HG02642 (cell line): ENCODE measurements around the gene GNB1L.

Experiments
- ATAC-seq: cut with Tn5 transposase; IDR thresholded peaks from one replicate; pipeline ENCODE4 v1.9.1; 2021; ENCODE audit warnings: mild to moderate bottlenecking; ENCODE audit not compliant: unreplicated experiment, poor library complexity

Gene GNB1L

GRCh38 chr22:19831016-19831415 lies 23.7 kb downstream of the GNB1L start:
- no peak for ATAC-seq

GRCh38 chr22:19828035-19828401 lies 26.7 kb downstream of the GNB1L start:
- ATAC-seq, result no peak

- ATAC-seq, result no peak
Observed at GRCh38 chr22:19827341-19828034, 27.2 kb downstream of the GNB1L start.

GRCh38 chr22:19826619-19826950 lies 28.1 kb downstream of the GNB1L start:
- no peak for ATAC-seq

GRCh38 chr22:19825904-19826618 lies 28.6 kb downstream of the GNB1L start:
- ATAC-seq, result no peak

- no peak for ATAC-seq
Observed at GRCh38 chr22:19824926-19825339, 29.7 kb downstream of the GNB1L start.

- ATAC-seq, result no peak
Observed at GRCh38 chr22:19824212-19824925, 30.3 kb downstream of the GNB1L start.

GRCh38 chr22:19823902-19824211 lies 30.8 kb downstream of the GNB1L start:
- no peak for ATAC-seq

- ATAC-seq, result no peak
Observed at GRCh38 chr22:19823191-19823901, 31.3 kb downstream of the GNB1L start.

GRCh38 chr22:19822301-19823117 lies 32.2 kb downstream of the GNB1L start:
- no peak for ATAC-seq

- ATAC-seq, result no peak
Observed at GRCh38 chr22:19821523-19822300, 33.0 kb downstream of the GNB1L start.

- ATAC-seq, result no peak
Observed at GRCh38 chr22:19820880-19821522, 33.7 kb downstream of the GNB1L start.

- no peak for ATAC-seq
Observed at GRCh38 chr22:19819911-19820879, 34.5 kb downstream of the GNB1L start.

- no peak for ATAC-seq
Observed at GRCh38 chr22:19819208-19819910, 35.3 kb downstream of the GNB1L start.

GRCh38 chr22:19818324-19819207 lies 36.1 kb downstream of the GNB1L start:
- ATAC-seq, result no peak

- ATAC-seq, result no peak
Observed at GRCh38 chr22:19816372-19817119, 38.1 kb downstream of the GNB1L start.
